ENCODE data around the gene TRPC4AP. TPM values are rescaled to one million over a fixed set of nuclear protein-coding genes. Genes with fewer than 3 reads are reported as not detected.

The TRPC4AP gene
- total and polyA plus RNA-seq, 7 donors: 24.0 to 61.8 (median 45.3) TPM

DNA sequence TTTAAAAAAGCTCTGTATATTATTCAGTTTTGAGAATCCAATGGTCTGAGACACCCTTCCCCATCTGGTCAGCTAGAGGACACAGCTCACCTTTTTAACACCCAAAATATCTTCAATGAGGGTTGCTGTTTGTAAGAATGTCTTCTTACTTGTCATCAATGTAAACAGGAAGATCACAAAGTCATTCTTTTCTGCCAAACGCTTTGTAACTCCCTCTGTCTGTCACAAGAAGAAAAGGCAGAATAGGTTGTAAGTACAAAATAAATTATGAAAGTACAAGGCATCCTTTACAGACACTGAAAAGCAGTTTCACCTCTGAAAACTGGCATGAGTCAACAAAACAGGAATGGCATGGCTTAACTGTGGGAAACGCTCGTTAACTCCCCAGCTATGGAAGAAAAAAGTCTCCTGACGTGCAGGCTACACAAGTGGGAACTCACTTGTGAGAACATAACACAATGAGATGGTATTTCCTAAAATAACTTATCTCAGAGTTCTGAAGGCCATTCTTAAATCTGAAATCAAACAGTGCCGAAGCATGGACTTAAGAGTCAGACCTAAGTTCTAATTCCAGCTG is 42.7 kb downstream of the TRPC4AP start:
- no peak overlapping the region for H3K4me3 ChIP-seq
- TF ChIP-seq, protein P1, sequence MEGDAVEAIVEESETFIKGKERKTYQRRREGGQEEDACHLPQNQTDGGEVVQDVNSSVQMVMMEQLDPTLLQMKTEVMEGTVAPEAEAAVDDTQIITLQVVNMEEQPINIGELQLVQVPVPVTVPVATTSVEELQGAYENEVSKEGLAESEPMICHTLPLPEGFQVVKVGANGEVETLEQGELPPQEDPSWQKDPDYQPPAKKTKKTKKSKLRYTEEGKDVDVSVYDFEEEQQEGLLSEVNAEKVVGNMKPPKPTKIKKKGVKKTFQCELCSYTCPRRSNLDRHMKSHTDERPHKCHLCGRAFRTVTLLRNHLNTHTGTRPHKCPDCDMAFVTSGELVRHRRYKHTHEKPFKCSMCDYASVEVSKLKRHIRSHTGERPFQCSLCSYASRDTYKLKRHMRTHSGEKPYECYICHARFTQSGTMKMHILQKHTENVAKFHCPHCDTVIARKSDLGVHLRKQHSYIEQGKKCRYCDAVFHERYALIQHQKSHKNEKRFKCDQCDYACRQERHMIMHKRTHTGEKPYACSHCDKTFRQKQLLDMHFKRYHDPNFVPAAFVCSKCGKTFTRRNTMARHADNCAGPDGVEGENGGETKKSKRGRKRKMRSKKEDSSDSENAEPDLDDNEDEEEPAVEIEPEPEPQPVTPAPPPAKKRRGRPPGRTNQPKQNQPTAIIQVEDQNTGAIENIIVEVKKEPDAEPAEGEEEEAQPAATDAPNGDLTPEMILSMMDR (IDR thresholded peaks at IDR 0.05): no peak
- TF ChIP-seq POLR2AphosphoS5 (IDR thresholded peaks at IDR 0.05): no peak
- TF ChIP-seq EP300 (IDR thresholded peaks at IDR 0.05): no peak
- H3K27me3 ChIP-seq: no peaks in the 10 kb centered on the region
- peaks cover 9 to 66% (median 20%) of the 10 kb centered on the region in 4 donors for H3K36me3 ChIP-seq
- DNase-seq: no peak
- intact Hi-C loops (cut with DNase I): no loop called here
- no peak overlapping the region for H3K27ac ChIP-seq
- no peaks in the 10 kb centered on the region for H3K4me1 ChIP-seq
- 86 to 91% methylated on average over 5 of the region's 5 CpGs for WGBS, 2 donors
- H3K9me3 ChIP-seq: no peaks in the 10 kb centered on the region

DNA sequence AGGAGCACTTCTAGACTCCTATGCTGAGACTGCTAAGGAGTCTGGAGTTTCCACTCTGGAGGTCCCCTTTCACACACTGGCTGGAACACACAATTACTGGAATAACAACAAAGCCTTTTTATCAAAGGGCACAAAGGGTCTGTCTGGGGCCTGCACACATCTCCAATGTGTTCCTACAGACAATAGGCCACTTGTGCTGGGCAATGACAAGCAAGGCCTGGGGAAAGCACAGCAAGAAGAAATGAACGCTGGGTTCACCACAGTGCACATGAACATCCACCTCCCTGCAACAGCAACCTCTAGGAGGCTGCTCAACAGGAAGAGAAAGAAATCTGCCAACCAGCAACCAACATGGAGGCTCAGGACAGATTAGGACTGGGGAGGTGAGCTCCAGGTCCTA is 43.9 kb downstream of the TRPC4AP start:
- no peaks in the 10 kb centered on the region for H3K27me3 ChIP-seq
- 97 to 98% methylated on average over 1 of the region's 1 CpG for WGBS, 2 donors
- TF ChIP-seq EP300 (IDR thresholded peaks at IDR 0.05): no peak
- TF ChIP-seq, protein P1 (IDR thresholded peaks at IDR 0.05): no peak
- no peak for TF ChIP-seq POLR2A (IDR thresholded peaks at IDR 0.05)
- TF ChIP-seq POLR2AphosphoS5 (IDR thresholded peaks at IDR 0.05): no peak
- intact Hi-C loops (cut with DNase I): no loop called here
- no peaks in the 10 kb centered on the region for H3K9me3 ChIP-seq
- no peak overlapping the region for H3K4me3 ChIP-seq
- DNase-seq: no peak
- no peaks in the 10 kb centered on the region for H3K4me1 ChIP-seq
- H3K36me3 ChIP-seq: peaks cover 9 to 65% (median 20%) of the 10 kb centered on the region in 4 donors
- no peak overlapping the region for H3K27ac ChIP-seq

DNA sequence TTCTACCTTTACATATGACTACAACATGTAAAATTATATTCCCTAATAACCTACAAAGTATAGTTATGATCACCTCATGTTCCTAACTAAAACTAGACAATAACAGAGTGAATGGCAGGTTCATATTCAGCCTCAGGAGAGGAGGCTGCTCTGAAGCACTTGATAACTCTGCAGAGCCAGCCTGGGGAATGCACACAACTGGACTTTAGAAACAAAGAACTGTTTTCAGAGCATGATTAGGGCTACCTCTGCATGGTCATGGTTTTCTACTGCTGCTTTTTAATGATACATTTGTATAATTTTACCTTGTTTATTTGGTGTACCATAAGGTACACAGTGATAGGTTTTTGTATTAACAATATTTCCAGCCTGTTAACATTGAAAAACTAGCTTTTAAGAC is 50.3 kb downstream of the TRPC4AP start:
- DNase-seq: no peak
- H3K4me3 ChIP-seq: no peak overlapping the region
- H3K27ac ChIP-seq: no peak overlapping the region
- no peak for TF ChIP-seq EP300 (IDR thresholded peaks at IDR 0.05)
- TF ChIP-seq POLR2AphosphoS5 (IDR thresholded peaks at IDR 0.05): no peak
- no peak for TF ChIP-seq POLR2A (IDR thresholded peaks at IDR 0.05)
- TF ChIP-seq, protein P1 (IDR thresholded peaks at IDR 0.05): no peak
- H3K27me3 ChIP-seq: no peaks in the 10 kb centered on the region
- intact Hi-C loops (cut with DNase I): no loop called here
- H3K36me3 ChIP-seq: peaks cover 0 to 75% (median 3%) of the 10 kb centered on the region in 4 donors
- no peaks in the 10 kb centered on the region for H3K9me3 ChIP-seq
- no peaks in the 10 kb centered on the region for H3K4me1 ChIP-seq

DNA sequence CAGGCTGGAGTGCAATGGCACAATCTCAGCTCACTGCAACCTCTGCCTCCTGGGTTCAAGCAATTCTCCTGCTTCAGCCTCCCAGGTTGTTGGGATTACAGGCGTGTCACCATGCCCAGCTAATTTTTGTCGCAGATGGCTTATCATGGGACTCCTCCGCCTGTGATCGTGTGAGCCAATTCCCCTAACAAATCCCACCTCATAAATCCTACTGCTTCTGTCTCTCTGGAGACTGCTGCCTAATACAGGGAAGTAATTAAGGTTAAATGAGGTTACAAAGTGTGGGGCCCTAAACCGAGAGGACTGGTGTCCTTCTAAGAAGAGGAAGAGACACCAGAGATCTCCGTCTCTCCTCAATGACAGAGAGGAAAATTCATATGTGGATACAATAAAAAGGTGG is 52.0 kb downstream of the TRPC4AP start:
- Histone ChIP-seq H3K4me3 (no peak overlapping the region), H3K9me3 (no peaks in the 10 kb centered on the region), H3K27me3 (no peaks in the 10 kb centered on the region), H3K27ac (no peak overlapping the region), H3K36me3 (peaks cover 0 to 77% (median 0%) of the 10 kb centered on the region in 4 donors), H3K4me1 (no peaks in the 10 kb centered on the region)
- intact Hi-C loops (cut with DNase I): no loop called here
- TF ChIP-seq POLR2AphosphoS5 (IDR thresholded peaks at IDR 0.05): no peak
- TF ChIP-seq, protein P1 (IDR thresholded peaks at IDR 0.05): no peak
- TF ChIP-seq EP300 (IDR thresholded peaks at IDR 0.05): no peak
- no peak for TF ChIP-seq POLR2A (IDR thresholded peaks at IDR 0.05)
- no peak for DNase-seq
- 26 to 69% methylated on average over 6 of the region's 6 CpGs for WGBS, 2 donors
